Activated CD8-positive, alpha-beta memory T cell treated with anti-CD3 and anti-CD28 coated beads for 4 hours (primary cell): ENCODE measurements around the gene SCRT2.
"Not testable (repeated sequence)": the region's sequence is repeated elsewhere in the genome, so short reads cannot be mapped to it uniquely, and the experiment has no call there.

Source experiments
- DNase-seq, 2 donors: peaks; one replicate each; pipeline ENCODE4 v3.0.0-alpha.2; 2020; ENCODE audit warnings: low read depth in 2 of 2

The SCRT2 gene

GRCh38 chr20:675453-676314 lies at the start of gene SCRT2:
Gene SCRT2 (minus strand): TSS chr20:675802. CDS start chr20:675601, 201 bp downstream.
- DNase-seq: peak in 1 of 2 donors; percentile 19

GRCh38 chr20:724797-725196 lies 49.2 kb upstream of the SCRT2 start:
- DNase-seq: not testable (repeated sequence)

GRCh38 chr20:723756-724155 lies 48.2 kb upstream of the SCRT2 start:
- DNase-seq: no peak

- DNase-seq: no peak
Measured at GRCh38 chr20:722822-723644, 47.4 kb upstream of the SCRT2 start.

- DNase-seq: no peak
Measured at GRCh38 chr20:721876-722275, 46.3 kb upstream of the SCRT2 start.

- DNase-seq: no peak
Measured at GRCh38 chr20:719816-720215, 44.2 kb upstream of the SCRT2 start.

GRCh38 chr20:719068-719467 lies 43.5 kb upstream of the SCRT2 start:
- DNase-seq: no peak

- no peak for DNase-seq
Measured at GRCh38 chr20:717832-718231, 42.2 kb upstream of the SCRT2 start.

GRCh38 chr20:717271-717670 lies 41.7 kb upstream of the SCRT2 start:
- no peak for DNase-seq

GRCh38 chr20:714453-714852 lies 38.9 kb upstream of the SCRT2 start:
- no peak for DNase-seq

- DNase-seq: no peak
Measured at GRCh38 chr20:711576-711975, 36.0 kb upstream of the SCRT2 start.

GRCh38 chr20:710780-711450 lies 35.3 kb upstream of the SCRT2 start:
- DNase-seq: no peak

- DNase-seq: no peak
Measured at GRCh38 chr20:709991-710779, 34.6 kb upstream of the SCRT2 start.

- no peak for DNase-seq
Measured at GRCh38 chr20:709423-709822, 33.8 kb upstream of the SCRT2 start.

GRCh38 chr20:708956-709355 lies 33.4 kb upstream of the SCRT2 start:
- DNase-seq: no peak

GRCh38 chr20:707451-708110 lies 32.0 kb upstream of the SCRT2 start:
- DNase-seq: no peak

- no peak for DNase-seq
Measured at GRCh38 chr20:706366-706885, 30.8 kb upstream of the SCRT2 start.

- no peak for DNase-seq
Measured at GRCh38 chr20:704726-705125, 29.1 kb upstream of the SCRT2 start.

GRCh38 chr20:703426-703825 lies 27.8 kb upstream of the SCRT2 start:
- DNase-seq: no peak

GRCh38 chr20:703006-703405 lies 27.4 kb upstream of the SCRT2 start:
- DNase-seq: no peak
